ENCODE data around the gene RNF14. TPM values are rescaled to one million over a fixed set of nuclear protein-coding genes. Genes with fewer than 3 reads are reported as not detected.

The RNF14 gene
- total RNA-seq, 2 experiments from 2014 or later: 35.7 to 38.0 TPM

- peaks cover 12% of the 10 kb centered on the region for H3K36me3 Mint-ChIP-seq (ENCODE audit: low read depth)
- peaks cover 74% of the 10 kb centered on the region for H3K4me1 Mint-ChIP-seq
- ATAC-seq: peak; percentile 11
- POLR2A ChIA-PET: interaction anchor here (1.9 to 3.4 kb wide), 3 partner anchors 8 to 94 kb away, joined by 13 to 46 read pairs (median 28); partner anchors contain the start of gene NDFIP1
- CTCF ChIA-PET: interaction anchor here (0.6 to 9.0 kb wide), 25 partner anchors 8 to 398 kb away, joined by 3 to 120 read pairs (median 6); partner anchors contain the start of gene NDFIP1
- H3K9me3 Mint-ChIP-seq (ENCODE audit: low read depth): peaks cover 3% of the 10 kb centered on the region
- DNase-seq: peak; percentile 70
- H3K27me3 Mint-ChIP-seq: no peaks in the 10 kb centered on the region
- intact Hi-C loops (cut with DNase I, micrococcal nuclease): loop anchor here (1.0 to 10.0 kb wide), 7 partner anchors 22 to 810 kb away; partner anchors contain the start of gene DIAPH1 (in 1 of the 2)
- H3K4me3 Mint-ChIP-seq: peak overlapping the region; percentile 83
- H3K27ac Mint-ChIP-seq: peak overlapping the region; percentile 93
Measured at GRCh38 chr5:142014911-142015584, 46.1 kb downstream of the RNF14 start.

- H3K9me3 Mint-ChIP-seq (ENCODE audit: low read depth): peaks cover 8% of the 10 kb centered on the region
- peaks cover 77% of the 10 kb centered on the region for H3K4me1 Mint-ChIP-seq
- DNase-seq (peak; percentile 69), ATAC-seq (peak; percentile 58)
- peak overlapping the region; percentile 83 for H3K4me3 Mint-ChIP-seq
- H3K36me3 Mint-ChIP-seq (ENCODE audit: low read depth): peaks cover 14% of the 10 kb centered on the region
- peak overlapping the region; percentile 93 for H3K27ac Mint-ChIP-seq
- CTCF ChIA-PET: interaction anchor here (0.7 to 9.0 kb wide), 28 partner anchors 9 to 1452 kb away, joined by 3 to 120 read pairs (median 4); partner anchors contain the start of genes NDFIP1 and RNF14
- intact Hi-C loops (cut with DNase I, micrococcal nuclease): loop anchor here (1.0 to 10.0 kb wide), 12 partner anchors 9 to 809 kb away; partner anchors contain the start of genes DIAPH1 (in 1 of the 2) and NDFIP1 (in 1 of the 2)
- H3K27me3 Mint-ChIP-seq: no peaks in the 10 kb centered on the region
- POLR2A ChIA-PET: interaction anchor here (0.6 to 3.4 kb wide), 12 partner anchors 9 to 158 kb away, joined by 3 to 46 read pairs (median 6); partner anchors contain the start of gene NDFIP1
Measured at GRCh38 chr5:142015781-142016533, 47.1 kb downstream of the RNF14 start.

- intact Hi-C loops (cut with DNase I, micrococcal nuclease): loop anchor here (1.0 to 10.0 kb wide), 9 partner anchors 9 to 808 kb away; partner anchors contain the start of genes DIAPH1 (in 1 of the 2) and NDFIP1 (in 1 of the 2)
- CTCF ChIA-PET: interaction anchor here (0.7 to 9.0 kb wide), 20 partner anchors 8 to 1453 kb away, joined by 3 to 120 read pairs (median 4); partner anchors contain the start of genes NDFIP1 and RNF14
- POLR2A ChIA-PET: interaction anchor here (0.6 to 3.4 kb wide), 13 partner anchors 9 to 158 kb away, joined by 3 to 46 read pairs (median 5); partner anchors contain the start of gene NDFIP1
- H3K9me3 Mint-ChIP-seq (ENCODE audit: low read depth): peaks cover 8% of the 10 kb centered on the region
- peak overlapping the region; percentile 83 for H3K4me3 Mint-ChIP-seq
- DNase-seq (peak; percentile 65), ATAC-seq (peak; percentile 51)
- peak overlapping the region; percentile 93 for H3K27ac Mint-ChIP-seq
- H3K4me1 Mint-ChIP-seq: peaks cover 73% of the 10 kb centered on the region
- H3K36me3 Mint-ChIP-seq (ENCODE audit: low read depth): peaks cover 11% of the 10 kb centered on the region
- H3K27me3 Mint-ChIP-seq: no peaks in the 10 kb centered on the region
Measured at GRCh38 chr5:142016556-142016955, 47.7 kb downstream of the RNF14 start.

GRCh38 chr5:142017832-142018427 lies 49.0 kb downstream of the RNF14 start:
- H3K36me3 Mint-ChIP-seq (ENCODE audit: low read depth): peaks cover 3% of the 10 kb centered on the region
- POLR2A ChIA-PET: no interaction called here
- H3K4me3 Mint-ChIP-seq: no peak overlapping the region

GRCh38 chr5:142020122-142020659 lies 51.3 kb downstream of the RNF14 start:
- CTCF ChIA-PET: interaction anchor here (0.6 to 1.4 kb wide), 6 partner anchors 8 to 129 kb away, joined by 3 to 5 read pairs (median 3); no protein-coding TSS in a partner anchor
- intact Hi-C loops (cut with DNase I, micrococcal nuclease): no loop called here
- POLR2A ChIA-PET: interaction anchor here (0.6 to 0.7 kb wide), 2 partner anchors 8 to 101 kb away, joined by 3 to 4 read pairs; partner anchors contain the start of gene GNPDA1
- Mint-ChIP-seq H3K4me3 (no peak overlapping the region), H3K4me1 (peaks cover 49% of the 10 kb centered on the region), H3K9me3 (ENCODE audit: low read depth) (peaks cover 8% of the 10 kb centered on the region), H3K27ac (peak overlapping the region; percentile 9), H3K27me3 (no peaks in the 10 kb centered on the region), H3K36me3 (ENCODE audit: low read depth) (peaks cover 3% of the 10 kb centered on the region)
- DNase-seq: no peak
- no peak for ATAC-seq

More at GRCh38 chr5:142017832-142018427, 49.0 kb downstream of the RNF14 start:
- no peak for ATAC-seq
- peaks cover 8% of the 10 kb centered on the region for H3K9me3 Mint-ChIP-seq (ENCODE audit: low read depth)
- CTCF ChIA-PET: interaction anchor here (0.7 to 1.9 kb wide), 9 partner anchors 11 to 131 kb away, joined by 3 to 7 read pairs (median 4); no protein-coding TSS in a partner anchor
- peaks cover 66% of the 10 kb centered on the region for H3K4me1 Mint-ChIP-seq
- peak overlapping the region; percentile 82 for H3K27ac Mint-ChIP-seq
- DNase-seq: no peak
- intact Hi-C loops (cut with DNase I, micrococcal nuclease): loop anchor here in 1 of 2 experiments (5.0 to 10.0 kb wide), 3 partner anchors 401 to 807 kb away; partner anchors contain the start of gene DIAPH1
- H3K27me3 Mint-ChIP-seq: no peaks in the 10 kb centered on the region

GRCh38 chr5:142023836-142024235 lies 54.9 kb downstream of the RNF14 start:
- CTCF ChIA-PET: interaction anchor here (0.6 to 2.6 kb wide), 4 partner anchors 8 to 469 kb away, joined by 3 to 21 read pairs (median 4); no protein-coding TSS in a partner anchor
- peaks cover 8% of the 10 kb centered on the region for H3K9me3 Mint-ChIP-seq (ENCODE audit: low read depth)

GRCh38 chr5:142024771-142025304 lies 55.9 kb downstream of the RNF14 start:
- Mint-ChIP-seq H3K36me3 (ENCODE audit: low read depth) (peaks cover 3% of the 10 kb centered on the region), H3K27ac (peak overlapping the region; percentile 94), H3K9me3 (ENCODE audit: low read depth) (peaks cover 6% of the 10 kb centered on the region), H3K4me3 (peak overlapping the region; percentile 72), H3K27me3 (no peaks in the 10 kb centered on the region), H3K4me1 (peaks cover 19% of the 10 kb centered on the region)
- ChIA-PET CTCF (interaction anchor here (0.7 to 2.6 kb wide), 8 partner anchors 9 to 119 kb away, joined by 3 to 21 read pairs (median 4); partner anchors contain the start of gene RNF14), POLR2A (interaction anchor here (1.3 to 1.4 kb wide), 2 partner anchors 84 to 86 kb away, joined by 3 read pairs; no protein-coding TSS in a partner anchor)
- intact Hi-C loops (cut with DNase I, micrococcal nuclease): loop anchor here in 1 of 2 experiments (1.0 kb wide), 1 partner anchor 9 kb away; no protein-coding TSS in a partner anchor
- ATAC-seq (peak; percentile 100), DNase-seq (peak; percentile 94)

More at GRCh38 chr5:142023836-142024235, 54.9 kb downstream of the RNF14 start:
- Mint-ChIP-seq H3K36me3 (ENCODE audit: low read depth) (peaks cover 3% of the 10 kb centered on the region), H3K27me3 (no peaks in the 10 kb centered on the region), H3K4me3 (no peak overlapping the region), H3K27ac (no peak overlapping the region), H3K4me1 (peaks cover 22% of the 10 kb centered on the region)
- POLR2A ChIA-PET: no interaction called here
- DNase-seq: no peak
- intact Hi-C loops (cut with DNase I, micrococcal nuclease): no loop called here
- no peak for ATAC-seq

GRCh38 chr5:142025637-142026036 lies 56.7 kb downstream of the RNF14 start:
- peak overlapping the region; percentile 94 for H3K27ac Mint-ChIP-seq
- intact Hi-C loops (cut with DNase I, micrococcal nuclease): loop anchor here in 1 of 2 experiments (1.0 kb wide), 1 partner anchor 9 kb away; no protein-coding TSS in a partner anchor
- POLR2A ChIA-PET: interaction anchor here (1.3 to 1.4 kb wide), 2 partner anchors 84 to 85 kb away, joined by 3 read pairs; no protein-coding TSS in a partner anchor
- CTCF ChIA-PET: interaction anchor here (1.3 to 2.6 kb wide), 4 partner anchors 10 to 84 kb away, joined by 3 to 21 read pairs (median 4); no protein-coding TSS in a partner anchor
- peaks cover 13% of the 10 kb centered on the region for H3K4me1 Mint-ChIP-seq
- ATAC-seq (no peak), DNase-seq (no peak)
- peak overlapping the region; percentile 72 for H3K4me3 Mint-ChIP-seq
- no peaks in the 10 kb centered on the region for H3K27me3 Mint-ChIP-seq
- H3K9me3 Mint-ChIP-seq (ENCODE audit: low read depth): no peaks in the 10 kb centered on the region
- no peaks in the 10 kb centered on the region for H3K36me3 Mint-ChIP-seq (ENCODE audit: low read depth)

GRCh38 chr5:142032150-142032549 lies 63.2 kb downstream of the RNF14 start:
- CTCF ChIA-PET: no interaction called here
- H3K4me3 Mint-ChIP-seq: no peak overlapping the region
- ATAC-seq (no peak), DNase-seq (no peak)
- H3K4me1 Mint-ChIP-seq: peaks cover 16% of the 10 kb centered on the region
- peaks cover 2% of the 10 kb centered on the region for H3K9me3 Mint-ChIP-seq (ENCODE audit: low read depth)
- no peaks in the 10 kb centered on the region for H3K27me3 Mint-ChIP-seq
- intact Hi-C loops (cut with DNase I, micrococcal nuclease): no loop called here
- H3K36me3 Mint-ChIP-seq (ENCODE audit: low read depth): no peaks in the 10 kb centered on the region
- H3K27ac Mint-ChIP-seq: no peak overlapping the region
- POLR2A ChIA-PET: no interaction called here
